HUES48 (cell line): ENCODE results near the gene TRMT11.
"Not testable (repeated sequence)": the region's sequence is repeated elsewhere in the genome, so short reads cannot be mapped to it uniquely, and the experiment has no call there.

Experiments
- H3K27ac ChIP-seq: one replicate; pipeline ENCODE4 v1.7.0; 2013; ENCODE audit warnings: low read depth, low read length, inconsistent platforms
- H3K27me3 ChIP-seq: 2 replicates; pipeline ENCODE4 v1.6.1; 2013; ENCODE audit warnings: mild to moderate bottlenecking, low read length; ENCODE audit not compliant: control insufficient read depth, insufficient read depth
- H3K36me3 ChIP-seq: 2 replicates; pipeline ENCODE4 v1.6.1; 2013; ENCODE audit warnings: low read length; ENCODE audit not compliant: control insufficient read depth, insufficient read depth
- H3K4me1 ChIP-seq: 2 replicates; pipeline ENCODE4 v1.6.1; 2013; ENCODE audit warnings: mild to moderate bottlenecking, low read length; ENCODE audit not compliant: control insufficient read depth, insufficient read depth
- H3K4me3 ChIP-seq: 2 replicates; pipeline ENCODE4 v1.5.1; 2013; ENCODE audit warnings: mild to moderate bottlenecking, low read depth, low read length
- H3K9ac ChIP-seq: 2 replicates; pipeline ENCODE4 v1.6.1; 2013; ENCODE audit warnings: mild to moderate bottlenecking, low read depth, low read length, moderate library complexity
- H3K9me3 ChIP-seq: 2 replicates; pipeline ENCODE4 v1.6.1; 2013; ENCODE audit warnings: low read length; ENCODE audit not compliant: control insufficient read depth, insufficient read depth

The TRMT11 gene

DNA sequence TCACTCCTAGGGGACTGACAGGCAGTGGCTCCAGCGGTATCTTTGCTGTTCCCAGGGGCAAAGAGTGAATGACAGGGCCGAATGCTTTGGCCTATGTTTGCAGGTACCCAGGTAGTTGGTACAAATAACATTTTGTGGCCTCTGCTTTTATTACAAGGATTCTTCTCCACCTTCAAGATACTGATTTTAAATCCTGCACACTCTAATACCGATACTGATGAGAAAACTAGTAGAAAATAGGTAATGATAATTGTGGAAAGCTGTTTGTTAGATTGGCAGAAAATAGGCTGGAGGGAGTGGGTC, 29.0 kb upstream of the TRMT11 start:
- Histone ChIP-seq H3K27ac (peak overlapping the region; percentile 88), H3K9ac (peak overlapping the region; percentile 46; the same call in 1 of the 2 replicates), H3K27me3 (no peaks in the 10 kb centered on the region), H3K36me3 (no peaks in the 10 kb centered on the region), H3K4me1 (peaks cover 6% of the 10 kb centered on the region), H3K9me3 (no peaks in the 10 kb centered on the region), H3K4me3 (peak overlapping the region; percentile 86)

DNA sequence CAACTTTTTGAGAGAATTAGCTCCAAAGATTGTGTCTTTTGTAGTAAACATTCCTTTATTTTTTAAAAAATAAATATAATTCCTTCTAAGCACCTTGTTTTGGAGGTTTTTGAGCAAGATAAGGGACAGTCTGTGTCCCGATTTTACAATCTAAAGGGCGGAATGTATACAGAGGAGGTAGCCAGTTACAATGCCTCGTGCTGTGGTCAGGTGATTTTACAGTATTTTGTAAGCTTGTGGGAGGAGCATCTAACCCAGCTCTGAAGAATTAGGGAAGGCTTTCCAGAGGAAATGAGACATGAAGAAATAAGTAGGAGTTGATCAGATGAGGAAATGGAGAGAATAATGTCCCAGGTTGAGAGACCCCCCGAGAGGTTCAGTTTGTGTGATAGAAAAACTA, 28.5 kb upstream of the TRMT11 start:
- H3K4me1 ChIP-seq = peaks cover 6% of the 10 kb centered on the region
- H3K9me3 ChIP-seq = no peaks in the 10 kb centered on the region
- H3K27me3 ChIP-seq = no peaks in the 10 kb centered on the region
- H3K4me3 ChIP-seq = peak overlapping the region; percentile 86
- H3K27ac ChIP-seq = no peak overlapping the region
- no peak overlapping the region for H3K9ac ChIP-seq
- H3K36me3 ChIP-seq = no peaks in the 10 kb centered on the region

DNA sequence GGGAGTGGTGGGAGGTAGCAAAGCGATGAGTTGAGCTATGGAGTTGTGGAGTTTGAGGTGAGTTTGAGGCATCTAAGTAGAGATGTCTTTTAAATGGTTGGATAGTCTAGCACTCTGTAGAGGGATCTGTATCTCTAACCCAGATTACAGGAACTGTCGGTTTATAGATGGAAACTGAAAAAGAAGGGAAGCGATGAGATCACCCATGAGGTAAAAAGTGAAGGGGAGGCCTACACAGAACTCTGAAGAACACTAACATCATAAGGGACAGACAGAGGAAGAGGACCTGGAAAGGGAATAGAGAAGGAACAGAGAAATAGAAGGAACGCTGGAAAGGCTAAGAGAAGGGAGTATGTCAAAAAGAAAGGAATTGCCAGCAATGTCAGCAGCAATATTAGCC, 27.3 kb upstream of the TRMT11 start:
- no peaks in the 10 kb centered on the region for H3K9me3 ChIP-seq
- no peak overlapping the region for H3K9ac ChIP-seq
- H3K27ac ChIP-seq = peak overlapping the region; percentile 49
- no peaks in the 10 kb centered on the region for H3K27me3 ChIP-seq
- no peaks in the 10 kb centered on the region for H3K36me3 ChIP-seq
- H3K4me3 ChIP-seq = no peak overlapping the region
- H3K4me1 ChIP-seq = peaks cover 6% of the 10 kb centered on the region

DNA sequence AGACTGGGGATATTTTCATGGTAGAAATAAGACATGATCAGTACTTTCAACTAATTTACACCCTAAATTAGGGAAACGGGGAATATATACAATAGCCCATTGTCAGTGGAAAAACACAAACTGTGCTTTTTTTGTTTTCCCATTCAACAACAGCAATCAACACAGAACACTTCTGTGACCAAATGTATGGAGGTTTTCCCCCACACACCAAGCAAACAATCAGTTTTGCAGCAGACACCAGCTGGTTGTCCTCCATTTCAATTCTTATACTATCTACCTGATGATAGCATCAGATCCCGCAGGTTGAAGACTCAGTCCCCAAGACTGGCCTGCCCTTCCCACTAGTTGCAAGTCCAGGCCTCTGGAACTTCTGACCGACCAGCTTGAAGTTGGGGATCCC, 25.2 kb upstream of the TRMT11 start:
- H3K4me3 ChIP-seq = no peak overlapping the region
- H3K36me3 ChIP-seq = no peaks in the 10 kb centered on the region
- no peak overlapping the region for H3K27ac ChIP-seq
- no peaks in the 10 kb centered on the region for H3K9me3 ChIP-seq
- H3K27me3 ChIP-seq = no peaks in the 10 kb centered on the region
- H3K4me1 ChIP-seq = peaks cover 6% of the 10 kb centered on the region
- H3K9ac ChIP-seq = no peak overlapping the region

GRCh38 chr6:125962900-125963497, 23.3 kb upstream of the TRMT11 start:
- H3K4me1 ChIP-seq = no peaks in the 10 kb centered on the region
- no peaks in the 10 kb centered on the region for H3K9me3 ChIP-seq
- H3K27ac ChIP-seq = no peak overlapping the region
- no peak overlapping the region for H3K4me3 ChIP-seq
- no peaks in the 10 kb centered on the region for H3K36me3 ChIP-seq
- no peak overlapping the region for H3K9ac ChIP-seq
- no peaks in the 10 kb centered on the region for H3K27me3 ChIP-seq

DNA sequence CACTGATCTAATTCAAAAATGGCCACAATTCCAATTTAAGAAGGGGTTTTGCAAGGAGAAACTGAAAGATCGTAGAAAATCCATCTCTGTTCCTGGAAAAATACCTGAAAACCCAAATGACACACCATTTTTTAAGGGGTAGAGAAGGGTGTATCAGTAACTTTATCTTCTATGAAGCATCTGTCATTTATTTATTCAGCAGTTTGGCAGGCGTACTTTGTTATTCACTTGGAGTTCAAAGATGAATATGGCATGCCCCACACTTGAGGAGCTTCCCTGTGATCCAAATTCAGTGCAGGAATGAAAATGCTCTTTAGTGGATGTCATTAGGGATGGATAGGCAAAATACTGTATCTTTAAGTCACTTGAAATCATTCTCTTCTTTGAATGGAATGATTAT, 22.5 kb upstream of the TRMT11 start:
- no peak overlapping the region for H3K27ac ChIP-seq
- no peaks in the 10 kb centered on the region for H3K9me3 ChIP-seq

DNA sequence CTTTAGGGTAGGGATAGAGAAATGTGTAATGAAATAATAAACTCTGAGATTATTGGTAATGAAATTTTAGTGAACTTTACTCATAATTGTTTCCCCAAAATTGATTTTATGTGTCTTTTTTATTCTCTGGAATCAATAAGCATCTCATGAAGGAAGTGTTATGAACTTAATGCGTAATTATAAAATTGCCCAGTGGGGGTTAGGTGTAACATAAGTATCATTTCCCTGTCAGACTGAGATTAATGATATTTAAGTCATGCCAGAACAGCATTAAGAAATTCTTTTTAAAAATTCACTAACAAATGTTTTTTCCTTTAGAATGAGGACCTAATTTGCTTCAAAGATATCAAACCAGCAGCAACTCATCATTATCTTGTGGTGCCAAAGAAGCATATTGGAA, 19.8 kb upstream of the TRMT11 start:
- H3K4me3 ChIP-seq = no peak overlapping the region

More for the DNA sequence above, 22.5 kb upstream of the TRMT11 start:
- H3K4me1 ChIP-seq = no peaks in the 10 kb centered on the region
- H3K4me3 ChIP-seq = no peak overlapping the region
- no peak overlapping the region for H3K9ac ChIP-seq
- H3K36me3 ChIP-seq = peaks cover 3% of the 10 kb centered on the region; the same call in 1 of the 2 replicates
- no peaks in the 10 kb centered on the region for H3K27me3 ChIP-seq

DNA sequence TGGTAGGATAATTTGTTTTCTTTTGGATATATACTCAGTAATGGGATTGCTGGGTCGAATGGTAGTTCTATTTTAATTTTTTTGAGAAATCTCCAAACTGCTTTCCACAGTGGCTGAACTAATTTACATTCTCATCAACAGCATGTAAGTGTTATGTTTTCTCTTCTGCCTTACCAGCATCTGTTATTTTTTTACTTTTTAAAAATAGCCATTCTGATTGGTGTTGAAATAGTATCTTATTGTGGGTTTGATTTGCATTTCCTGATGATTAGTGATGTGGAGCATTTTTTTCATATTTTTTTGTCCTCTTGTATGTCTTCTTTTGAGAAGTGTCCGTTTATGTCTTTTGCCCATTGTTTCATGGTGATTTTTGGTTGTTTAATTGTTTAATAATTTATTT, 17.8 kb upstream of the TRMT11 start:
- Histone ChIP-seq H3K36me3 (peaks cover 3% of the 10 kb centered on the region; the same call in 1 of the 2 replicates), H3K4me1 (no peaks in the 10 kb centered on the region), H3K9me3 (no peaks in the 10 kb centered on the region), H3K9ac (no peak overlapping the region), H3K27ac (no peak overlapping the region), H3K4me3 (no peak overlapping the region), H3K27me3 (no peaks in the 10 kb centered on the region)

More for the DNA sequence above, 19.8 kb upstream of the TRMT11 start:
- H3K36me3 ChIP-seq = peaks cover 3% of the 10 kb centered on the region; the same call in 1 of the 2 replicates
- no peak overlapping the region for H3K9ac ChIP-seq
- H3K27ac ChIP-seq = no peak overlapping the region
- H3K27me3 ChIP-seq = no peaks in the 10 kb centered on the region
- H3K9me3 ChIP-seq = no peaks in the 10 kb centered on the region
- no peaks in the 10 kb centered on the region for H3K4me1 ChIP-seq

- H3K4me1 ChIP-seq = no peaks in the 10 kb centered on the region
- no peak overlapping the region for H3K9ac ChIP-seq
- H3K9me3 ChIP-seq = no peaks in the 10 kb centered on the region
- H3K27me3 ChIP-seq = no peaks in the 10 kb centered on the region
- no peak overlapping the region for H3K4me3 ChIP-seq
- no peak overlapping the region for H3K27ac ChIP-seq
- H3K36me3 ChIP-seq = peaks cover 6% of the 10 kb centered on the region; the same call in 1 of the 2 replicates
These were observed 15.6 kb upstream of the TRMT11 start for GRCh38 chr6:125970760-125971159.

DNA sequence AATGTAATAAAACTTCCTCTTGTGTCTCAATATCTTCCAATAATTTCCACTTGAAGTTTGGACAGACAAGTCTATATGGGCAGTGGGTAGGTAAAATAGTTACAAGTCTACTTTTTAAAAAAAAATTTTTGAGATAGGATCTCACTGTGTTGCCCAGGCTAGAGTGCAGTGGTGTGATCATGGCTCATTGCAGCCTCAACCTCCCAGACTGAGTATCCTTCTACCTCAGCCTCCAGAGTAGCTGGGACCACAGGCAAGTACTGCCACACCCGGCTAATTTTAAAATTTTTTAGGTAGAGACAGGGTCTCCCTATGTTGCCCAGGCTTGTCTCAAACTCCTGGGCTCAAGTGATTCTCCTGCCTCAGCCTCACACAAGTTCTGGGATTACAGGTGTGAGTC, 13.9 kb upstream of the TRMT11 start:
- H3K9me3 ChIP-seq, H3K36me3 ChIP-seq, H3K9ac ChIP-seq, H3K27ac ChIP-seq, H3K27me3 ChIP-seq, H3K4me3 ChIP-seq, H3K4me1 ChIP-seq: not testable (repeated sequence)

GRCh38 chr6:125974214-125974866, 12.0 kb upstream of the TRMT11 start:
- peaks cover 3% of the 10 kb centered on the region; the same call in 1 of the 2 replicates for H3K36me3 ChIP-seq
- H3K9ac ChIP-seq = no peak overlapping the region
- H3K4me1 ChIP-seq = no peaks in the 10 kb centered on the region
- no peak overlapping the region for H3K27ac ChIP-seq
- no peaks in the 10 kb centered on the region for H3K27me3 ChIP-seq
- no peaks in the 10 kb centered on the region for H3K9me3 ChIP-seq
- H3K4me3 ChIP-seq = no peak overlapping the region
